Peyer's patch (tissue), 4 donors: Measurements from ENCODE around the gene ATP10A. TPM values are rescaled to one million over a fixed set of nuclear protein-coding genes. Genes with fewer than 3 reads are reported as not detected.

Experiments used
- DNase-seq, 3 donors: peaks; one replicate each; pipeline ENCODE4 v3.0.0-alpha.2; 2017 to 2019
- H3K27ac ChIP-seq, 4 donors: fragments of 200-600 bp; sonication (generic); one replicate each; pipeline ENCODE4 v1.5.1; 2016 to 2019
- H3K27me3 ChIP-seq, 2 donors: fragments of 200-600 bp; sonication (generic); one replicate each; pipeline ENCODE4 v1.5.1; 2019
- H3K36me3 ChIP-seq, 3 donors: fragments of 200-600 bp; sonication (generic); one replicate each; pipeline ENCODE4 v1.5.1; 2016 to 2019
- H3K4me1 ChIP-seq, 4 donors: fragments of 200-600 bp; sonication (generic); one replicate each; pipeline ENCODE4 v1.5.1; 2016 to 2019
- H3K4me3 ChIP-seq, 4 donors: fragments of 200-600 bp; sonication (generic); 1 replicate in 3 of 4; 2 replicates in 1 of 4; pipeline ENCODE4 v1.5.1; 2016 to 2019; ENCODE audit warnings: mild to moderate bottlenecking in 1 of 4
- H3K9me3 ChIP-seq, 4 donors: fragments of 200-600 bp; sonication (generic); one replicate each; pipeline ENCODE4 v1.5.1; 2016 to 2019; ENCODE audit warnings: mild to moderate bottlenecking in 1 of 4
- CTCF ChIP-seq, 6 experiments: fragments of 450-650 bp in 4 of 6; fragments of 200-600 bp in 2 of 6; sonication (generic) in 1 of 6; IDR thresholded peaks; one replicate each; pipeline ENCODE4 v1.5.1; 2017 to 2019; ENCODE audit warnings: antibody characterized with exemption in 6 of 6, mild to moderate bottlenecking in 3 of 6, moderate library complexity in 1 of 6
- POLR2A ChIP-seq, 2 donors: fragments of 450-650 bp; IDR thresholded peaks; one replicate each; pipeline ENCODE4 v1.5.1; 2017; ENCODE audit warnings: antibody characterized with exemption in 2 of 2, mild to moderate bottlenecking in 2 of 2, moderate library complexity in 2 of 2
- total RNA-seq, 4 donors: library from RNA; depleted of rRNA; stranded (reverse); fragments of >200 nt; gene quantifications; one replicate each; pipeline ENCODE4 v1.1.0, GENCODE V29; 2016

The ATP10A gene
- total RNA-seq, 4 donors from 2014 or later, result 1.6 to 7.4 (median 3.7) TPM

- Histone ChIP-seq H3K9me3 (peaks cover 0 to 3% (median 0%) of the 10 kb centered on the region in 4 donors), H3K27me3 (no peaks in the 10 kb centered on the region), H3K4me1 (no peaks in the 10 kb centered on the region), H3K4me3 (no peak overlapping the region), H3K36me3 (no peaks in the 10 kb centered on the region), H3K27ac (no peak overlapping the region)
- no peak for DNase-seq
- TF ChIP-seq CTCF (IDR thresholded peaks at IDR 0.05) (no peak), POLR2A (IDR thresholded peaks at IDR 0.05) (no peak)
These were observed 27.4 kb upstream of the ATP10A start for GRCh38 chr15:25890529-25890928.

GRCh38 chr15:25887870-25888269, 24.7 kb upstream of the ATP10A start:
- Histone ChIP-seq H3K4me1 (no peaks in the 10 kb centered on the region), H3K27me3 (no peaks in the 10 kb centered on the region), H3K4me3 (no peak overlapping the region), H3K9me3 (no peaks in the 10 kb centered on the region), H3K27ac (no peak overlapping the region), H3K36me3 (no peaks in the 10 kb centered on the region)
- no peak for DNase-seq
- no peak for TF ChIP-seq CTCF (IDR thresholded peaks at IDR 0.05)
- no peak for TF ChIP-seq POLR2A (IDR thresholded peaks at IDR 0.05)

GRCh38 chr15:25886498-25887140, 23.5 kb upstream of the ATP10A start:
- Histone ChIP-seq H3K9me3 (no peaks in the 10 kb centered on the region), H3K4me1 (no peaks in the 10 kb centered on the region), H3K4me3 (no peak overlapping the region), H3K36me3 (no peaks in the 10 kb centered on the region), H3K27ac (peak overlapping the region in 1 of 4 donors; percentile 12), H3K27me3 (no peaks in the 10 kb centered on the region)
- DNase-seq, result no peak
- TF ChIP-seq CTCF (IDR thresholded peaks at IDR 0.05), result no peak

- TF ChIP-seq POLR2A (IDR thresholded peaks at IDR 0.05) (no peak), CTCF (IDR thresholded peaks at IDR 0.05) (no peak)
- no peaks in the 10 kb centered on the region for H3K9me3 ChIP-seq
- H3K4me1 ChIP-seq, result no peaks in the 10 kb centered on the region
- H3K27ac ChIP-seq, result no peak overlapping the region
- no peaks in the 10 kb centered on the region for H3K27me3 ChIP-seq
- DNase-seq, result no peak
- no peak overlapping the region for H3K4me3 ChIP-seq
- no peaks in the 10 kb centered on the region for H3K36me3 ChIP-seq
These were observed 21.2 kb upstream of the ATP10A start for GRCh38 chr15:25884370-25884769.

- Histone ChIP-seq H3K4me1 (no peaks in the 10 kb centered on the region), H3K9me3 (no peaks in the 10 kb centered on the region), H3K27ac (no peak overlapping the region), H3K4me3 (no peak overlapping the region), H3K36me3 (no peaks in the 10 kb centered on the region), H3K27me3 (no peaks in the 10 kb centered on the region)
- no peak for TF ChIP-seq POLR2A (IDR thresholded peaks at IDR 0.05)
- TF ChIP-seq CTCF (IDR thresholded peaks at IDR 0.05), result no peak
- no peak for DNase-seq
These were observed 20.5 kb upstream of the ATP10A start for GRCh38 chr15:25883463-25884259.
